BJ (cell line): ENCODE measurements around the gene PTPRCAP. TPM values are rescaled to one million over a fixed set of nuclear protein-coding genes. Genes with fewer than 3 reads are reported as not detected.

Source experiments
- CTCF ChIA-PET: fragments of 350-600 bp; formaldehyde crosslinking; extraction: SDS; loops from one replicate; lab custom pipeline; 2021; ENCODE audit warnings: antibody characterized with exemption, inconsistent platforms; lab: Yijun Ruan, JAX
- POLR2A ChIA-PET: fragments of 300-600 bp; sonication (Branson Sonifier 250); formaldehyde crosslinking; extraction: SDS; loops from one replicate; lab custom pipeline; 2021; ENCODE audit warnings: antibody characterized with exemption; lab: Charles Lee
- DNase-seq: peaks from one replicate; pipeline ENCODE4 v3.0.0-alpha.2; 2011; ENCODE audit warnings: low read depth
- H3K27me3 ChIP-seq: 2 replicates; pipeline ENCODE4 v1.6.0; 2011; ENCODE audit warnings: low read length; ENCODE audit not compliant: control insufficient read depth, insufficient read depth
- H3K36me3 ChIP-seq: 2 replicates; pipeline ENCODE4 v1.5.1; 2011; ENCODE audit warnings: low read length; ENCODE audit not compliant: control insufficient read depth, insufficient read depth
- H3K4me3 ChIP-seq: 2 replicates; pipeline ENCODE4 v1.5.1; 2011; ENCODE audit warnings: low read depth, mild to moderate bottlenecking, control low read depth, low read length
- CTCF ChIP-seq: IDR thresholded peaks from 2 replicates; pipeline ENCODE4 v1.5.1; 2011; ENCODE audit warnings: low read depth, mild to moderate bottlenecking, control low read depth, inconsistent platforms, low read length, moderate library complexity; ENCODE audit not compliant: insufficient read depth
- polyA plus RNA-seq: library from polyadenylated mRNA; depleted of rRNA; stranded (reverse); fragments of >200 nt; gene quantifications from 2 replicates; pipeline ENCODE4 v1.2.3, GENCODE V29; 2011

PTPRCAP gene
- polyA plus RNA-seq, 1 experiment: 0.43 TPM

GRCh38 chr11:67418476-67419281 lies 18.8 kb downstream of the PTPRCAP start:
- no peak for TF ChIP-seq CTCF
- ChIA-PET CTCF (interaction anchor here (1.1 to 3.1 kb wide), 3 partner anchors 17 to 195 kb away, joined by 3 to 9 read pairs (median 5); partner anchors contain the start of gene PPP1CA), POLR2A (no interaction called here)
- Histone ChIP-seq H3K36me3 (no peaks in the 10 kb centered on the region), H3K27me3 (peaks cover 3% of the 10 kb centered on the region), H3K4me3 (no peak overlapping the region)
- no peak for DNase-seq

- POLR2A ChIA-PET: no interaction called here
- TF ChIP-seq CTCF: no peak
- peaks cover 3% of the 10 kb centered on the region for H3K27me3 ChIP-seq
- no peak overlapping the region for H3K4me3 ChIP-seq
- H3K36me3 ChIP-seq: no peaks in the 10 kb centered on the region
- no peak for DNase-seq
- CTCF ChIA-PET: interaction anchor here (1.1 kb wide), 1 partner anchor 197 kb away, joined by 3 read pairs; no protein-coding TSS in a partner anchor
Observed at GRCh38 chr11:67417425-67417824, 20.1 kb downstream of the PTPRCAP start.

GRCh38 chr11:67416416-67417335 lies 20.8 kb downstream of the PTPRCAP start:
- no peak for TF ChIP-seq CTCF
- Histone ChIP-seq H3K4me3 (no peak overlapping the region), H3K27me3 (peaks cover 6% of the 10 kb centered on the region), H3K36me3 (no peaks in the 10 kb centered on the region)
- ChIA-PET POLR2A (no interaction called here), CTCF (no interaction called here)
- DNase-seq: no peak

GRCh38 chr11:67415501-67416304 lies 21.8 kb downstream of the PTPRCAP start, which contains the start of gene CARNS1:
Gene CARNS1, plus strand, starts transcription at chr11:67415678. Its CDS starts 522 bp downstream, at chr11:67416200.
- ChIA-PET CTCF (no interaction called here), POLR2A (no interaction called here)
- peaks cover 9% of the 10 kb centered on the region for H3K27me3 ChIP-seq
- no peaks in the 10 kb centered on the region for H3K36me3 ChIP-seq
- DNase-seq: no peak
- H3K4me3 ChIP-seq: no peak within 1 kb of the TSS
- no peak for TF ChIP-seq CTCF
